ENCODE results near the gene RHBDF2.

RHBDF2 gene

GRCh38 chr17:76477576-76477975, 23.6 kb downstream of the RHBDF2 start:
- no peak for DNase-seq

GRCh38 chr17:76476736-76477135, 24.5 kb downstream of the RHBDF2 start:
- DNase-seq = no peak

GRCh38 chr17:76475302-76475701, 25.9 kb downstream of the RHBDF2 start:
- no peak for DNase-seq

- DNase-seq = no peak
Measured at GRCh38 chr17:76474894-76475293, 26.3 kb downstream of the RHBDF2 start.

GRCh38 chr17:76474238-76474637, 27.0 kb downstream of the RHBDF2 start:
- DNase-seq = no peak

GRCh38 chr17:76473541-76473985, 27.7 kb downstream of the RHBDF2 start:
- DNase-seq = no peak

- DNase-seq = no peak
Measured at GRCh38 chr17:76472726-76473125, 28.5 kb downstream of the RHBDF2 start.

GRCh38 chr17:76472258-76472645, 29.0 kb downstream of the RHBDF2 start:
- DNase-seq = peak; percentile 42

GRCh38 chr17:76471498-76472257, 29.5 kb downstream of the RHBDF2 start:
- no peak for DNase-seq

GRCh38 chr17:76469991-76470739, 31.1 kb downstream of the RHBDF2 start:
- no peak for DNase-seq

- peak; percentile 39 for DNase-seq
Measured at GRCh38 chr17:76469076-76469990, 31.9 kb downstream of the RHBDF2 start.

GRCh38 chr17:76468634-76469010, 32.6 kb downstream of the RHBDF2 start:
- DNase-seq = no peak

GRCh38 chr17:76467809-76468633, 33.2 kb downstream of the RHBDF2 start:
- DNase-seq = peak; percentile 85

GRCh38 chr17:76467366-76467765, 33.9 kb downstream of the RHBDF2 start, which contains the start of gene AANAT:
AANAT (plus strand) TSS chr17:76467603; CDS start chr17:76468747, 1,144 bp downstream.
- DNase-seq = peak; percentile 99

- DNase-seq = no peak
Measured at GRCh38 chr17:76466775-76467130, 34.5 kb downstream of the RHBDF2 start.

GRCh38 chr17:76462556-76463290, 38.5 kb downstream of the RHBDF2 start:
- DNase-seq = no peak

- DNase-seq = no peak
Measured at GRCh38 chr17:76461765-76462555, 39.3 kb downstream of the RHBDF2 start.

- no peak for DNase-seq
Measured at GRCh38 chr17:76459674-76460073, 41.5 kb downstream of the RHBDF2 start.

- DNase-seq = peak; percentile 65
Measured at GRCh38 chr17:76458580-76459490, 42.4 kb downstream of the RHBDF2 start.

GRCh38 chr17:76453431-76453743, 47.8 kb downstream of the RHBDF2 start:
- no peak for DNase-seq
